Mesothelial cell of epicardium (in vitro differentiated cells): ENCODE measurements around the gene KCNMB2. TPM values are rescaled to one million over a fixed set of nuclear protein-coding genes. Genes with fewer than 3 reads are reported as not detected.
A peak's percentile ranks its signal among the peaks of the same experiment; 100 is the strongest.

ENCODE experiments used
- DNase-seq, 2 experiments: peaks; one replicate each; pipeline ENCODE4 v3.0.0; 2021; ENCODE audit warnings: low spot score in 2 of 2; ENCODE audit not compliant: unreplicated experiment in 2 of 2
- H3K27ac Mint-ChIP-seq: 2 replicates; pipeline ENCODE4 v1.8.0; 2021; ENCODE audit warnings: mixed read lengths
- H3K27me3 Mint-ChIP-seq: 2 replicates; pipeline ENCODE4 v1.8.0; 2021; ENCODE audit warnings: low read depth, mixed read lengths
- H3K36me3 Mint-ChIP-seq: 2 replicates; pipeline ENCODE4 v1.8.0; 2021; ENCODE audit warnings: mixed read lengths
- H3K4me1 Mint-ChIP-seq: 2 replicates; pipeline ENCODE4 v1.8.0; 2021; ENCODE audit warnings: mixed read lengths
- H3K4me3 Mint-ChIP-seq: 2 replicates; pipeline ENCODE4 v1.8.0; 2021; ENCODE audit warnings: mild to moderate bottlenecking, moderate library complexity, mixed read lengths
- H3K9me3 Mint-ChIP-seq: 2 replicates; pipeline ENCODE4 v1.8.0; 2021; ENCODE audit warnings: mixed read lengths
- CTCF ChIP-seq: fragments of 200-600 bp; sonication (generic); IDR thresholded peaks from one replicate; pipeline ENCODE4 v1.5.0; 2021; ENCODE audit warnings: antibody characterized with exemption; ENCODE audit not compliant: unreplicated experiment
- total RNA-seq: library from RNA; stranded (reverse); gene quantifications from 3 replicates; pipeline ENCODE4 v1.2.1, GENCODE V29; 2021

KCNMB2 gene
- total RNA-seq, 1 donor from 2014 or later, result 3.9 TPM

GRCh38 chr3:178802993-178803693 is 266.9 kb downstream of the KCNMB2 start:
- Mint-ChIP-seq H3K27me3 (no peaks in the 10 kb centered on the region), H3K4me3 (no peak overlapping the region), H3K4me1 (peaks cover 15% of the 10 kb centered on the region), H3K9me3 (peaks cover 19% of the 10 kb centered on the region), H3K27ac (no peak overlapping the region), H3K36me3 (peaks cover 3% of the 10 kb centered on the region)
- TF ChIP-seq CTCF, result no peak
- no peak for DNase-seq

- H3K4me1 Mint-ChIP-seq, result peaks cover 15% of the 10 kb centered on the region
- no peaks in the 10 kb centered on the region for H3K36me3 Mint-ChIP-seq
- peak overlapping the region; percentile 60 for H3K27ac Mint-ChIP-seq
- peaks cover 12% of the 10 kb centered on the region for H3K9me3 Mint-ChIP-seq
- H3K27me3 Mint-ChIP-seq, result no peaks in the 10 kb centered on the region
- H3K4me3 Mint-ChIP-seq, result no peak overlapping the region
- TF ChIP-seq CTCF, result no peak
- no peak for DNase-seq
These were observed 268.4 kb downstream of the KCNMB2 start for GRCh38 chr3:178804606-178805005.

- Mint-ChIP-seq H3K27me3 (no peaks in the 10 kb centered on the region), H3K4me3 (no peak overlapping the region), H3K36me3 (no peaks in the 10 kb centered on the region), H3K27ac (no peak overlapping the region), H3K4me1 (peaks cover 21% of the 10 kb centered on the region), H3K9me3 (peaks cover under 1% of the 10 kb centered on the region)
- no peak for TF ChIP-seq CTCF
- DNase-seq, result no peak
These were observed 269.5 kb downstream of the KCNMB2 start for GRCh38 chr3:178805741-178806140.

- no peak overlapping the region for H3K27ac Mint-ChIP-seq
- H3K27me3 Mint-ChIP-seq, result no peaks in the 10 kb centered on the region
- peaks cover 21% of the 10 kb centered on the region for H3K4me1 Mint-ChIP-seq
- TF ChIP-seq CTCF, result no peak
- no peak overlapping the region for H3K4me3 Mint-ChIP-seq
- no peak for DNase-seq
- H3K9me3 Mint-ChIP-seq, result no peaks in the 10 kb centered on the region
- H3K36me3 Mint-ChIP-seq, result no peaks in the 10 kb centered on the region
These were observed 270.4 kb downstream of the KCNMB2 start for GRCh38 chr3:178806651-178807050.

- Mint-ChIP-seq H3K27me3 (no peaks in the 10 kb centered on the region), H3K4me3 (no peak overlapping the region), H3K36me3 (no peaks in the 10 kb centered on the region), H3K27ac (no peak overlapping the region), H3K4me1 (peaks cover 21% of the 10 kb centered on the region), H3K9me3 (no peaks in the 10 kb centered on the region)
- no peak for DNase-seq
- TF ChIP-seq CTCF, result no peak
These were observed 271.5 kb downstream of the KCNMB2 start for GRCh38 chr3:178807694-178808093.

- Mint-ChIP-seq H3K4me3 (no peak overlapping the region), H3K27ac (no peak overlapping the region), H3K4me1 (peaks cover 17% of the 10 kb centered on the region), H3K9me3 (no peaks in the 10 kb centered on the region), H3K27me3 (no peaks in the 10 kb centered on the region), H3K36me3 (no peaks in the 10 kb centered on the region)
- DNase-seq, result no peak
- TF ChIP-seq CTCF, result no peak
These were observed 272.5 kb downstream of the KCNMB2 start for GRCh38 chr3:178808748-178809147.
